WTC11 (cell line): Measurements from ENCODE around the gene GCAT. TPM values are rescaled to one million over a fixed set of nuclear protein-coding genes. Genes with fewer than 3 reads are reported as not detected.

Experiments used
- ATAC-seq: fragments of 200-7000 bp; cut with Tn5 transposase; 2 replicates; pipeline ENCODE4 v1.10.0; 2021; ENCODE audit warnings: mild to moderate bottlenecking, moderate library complexity
- CTCF ChIA-PET: fragments of 300-600 bp; sonication (Branson Sonifier 250); formaldehyde crosslinking; loops from one replicate; lab custom pipeline; 2021; ENCODE audit warnings: antibody characterized with exemption; lab: Charles Lee
- POLR2A ChIA-PET: fragments of 350-600 bp; sonication (Branson Sonifier 250); formaldehyde crosslinking; loops from one replicate; lab custom pipeline; 2021; ENCODE audit warnings: antibody characterized with exemption; lab: Charles Lee
- DNase-seq: peaks from one replicate; pipeline ENCODE4 v3.0.0; 2021; ENCODE audit warnings: low spot score
- H3K27ac Mint-ChIP-seq: 2 replicates; pipeline ENCODE4 v1.8.0; 2021; ENCODE audit warnings: mixed read lengths
- H3K27me3 Mint-ChIP-seq: 2 replicates; pipeline ENCODE4 v1.8.0; 2021; ENCODE audit warnings: low read depth, mild to moderate bottlenecking, moderate library complexity, mixed read lengths
- H3K36me3 Mint-ChIP-seq: 2 replicates; pipeline ENCODE4 v1.8.0; 2021; ENCODE audit warnings: mixed read lengths
- H3K4me1 Mint-ChIP-seq: 2 replicates; pipeline ENCODE4 v1.8.0; 2022; ENCODE audit warnings: mixed read lengths
- H3K4me3 Mint-ChIP-seq: 2 replicates; pipeline ENCODE4 v1.8.0; 2021; ENCODE audit warnings: mild to moderate bottlenecking, moderate library complexity, mixed read lengths
- H3K9me3 Mint-ChIP-seq: 2 replicates; pipeline ENCODE4 v1.8.0; 2021; ENCODE audit warnings: mixed read lengths
- ATF1 ChIP-seq: sonication (generic); formaldehyde crosslinking; IDR thresholded peaks from 2 replicates; pipeline ENCODE4 v1.8.1; 2023; ENCODE audit warnings: mild to moderate bottlenecking, moderate library complexity, missing genetic modification reagents
- CTCF ChIP-seq: fragments of 200-600 bp; IDR thresholded peaks from 2 replicates; pipeline ENCODE4 v1.8.0; 2022; ENCODE audit warnings: antibody characterized with exemption
- ELF4 ChIP-seq: sonication (generic); formaldehyde crosslinking; IDR thresholded peaks from 2 replicates; pipeline ENCODE4 v1.8.1; 2022; ENCODE audit warnings: low read depth, mild to moderate bottlenecking, moderate library complexity, missing genetic modification reagents
- FOXP4 ChIP-seq: sonication (generic); formaldehyde crosslinking; IDR thresholded peaks from 2 replicates; pipeline ENCODE4 v1.8.0; 2022; ENCODE audit warnings: mild to moderate bottlenecking, missing genetic modification reagents
- GABPB1 ChIP-seq: sonication (generic); formaldehyde crosslinking; IDR thresholded peaks from 2 replicates; pipeline ENCODE4 v1.8.1; 2023; ENCODE audit warnings: mild to moderate bottlenecking, missing genetic modification reagents
- HMGA2 ChIP-seq: fragments of 250-450 bp; sonication (Bioruptor Pico); IDR thresholded peaks from 2 replicates; pipeline ENCODE4 v1.4.0; 2021; ENCODE audit warnings: mild to moderate bottlenecking, moderate library complexity
- SMAD3 ChIP-seq: sonication (generic); formaldehyde crosslinking; IDR thresholded peaks from 2 replicates; pipeline ENCODE4 v1.8.0; 2022; ENCODE audit warnings: missing genetic modification reagents, mild to moderate bottlenecking, borderline replicate concordance
- SMAD4 ChIP-seq: sonication (generic); formaldehyde crosslinking; IDR thresholded peaks from 2 replicates; pipeline ENCODE4 v1.8.0; 2022; ENCODE audit warnings: mild to moderate bottlenecking, missing genetic modification reagents
- SOX15 ChIP-seq: fragments of 250-450 bp; sonication (Bioruptor Pico); IDR thresholded peaks from 2 replicates; pipeline ENCODE4 v1.9.0; 2021; ENCODE audit warnings: mild to moderate bottlenecking
- STAT6 ChIP-seq: sonication (generic); formaldehyde crosslinking; conservative IDR thresholded peaks from 2 replicates; pipeline ENCODE4 v1.8.1; 2023; ENCODE audit warnings: mild to moderate bottlenecking, low read depth, missing genetic modification reagents, moderate library complexity
- TEAD4 ChIP-seq: sonication (generic); formaldehyde crosslinking; IDR thresholded peaks from 2 replicates; pipeline ENCODE4 v1.8.0; 2022; ENCODE audit warnings: mild to moderate bottlenecking, missing genetic modification reagents
- ZNF263 ChIP-seq: sonication (generic); formaldehyde crosslinking; IDR thresholded peaks from 2 replicates; pipeline ENCODE4 v1.8.1; 2022; ENCODE audit warnings: low read depth, mild to moderate bottlenecking, moderate library complexity, missing genetic modification reagents
- ZNF416 ChIP-seq: fragments of 250-450 bp; sonication (Bioruptor Pico); IDR thresholded peaks from 2 replicates; pipeline ENCODE4 v1.9.0; 2021; ENCODE audit warnings: mild to moderate bottlenecking, inconsistent platforms
- total RNA-seq: library from RNA; stranded (reverse); gene quantifications from 3 replicates; pipeline ENCODE4 v1.2.3, GENCODE V29; 2021
- TF ChIP-seq, protein P1 (sequence below): sonication (generic); formaldehyde crosslinking; IDR thresholded peaks from 2 replicates; pipeline ENCODE4 v1.8.1; 2023; ENCODE audit warnings: mild to moderate bottlenecking, missing genetic modification reagents, moderate library complexity
- TF ChIP-seq, protein P2 (sequence below): fragments of 250-450 bp; sonication (Bioruptor Pico); IDR thresholded peaks from 2 replicates; pipeline ENCODE4 v1.9.0; 2021; ENCODE audit warnings: moderate library complexity, mild to moderate bottlenecking, inconsistent platforms, borderline replicate concordance

Gene GCAT
- total RNA-seq, 1 experiment from 2014 or later, result 33.0 TPM

DNA sequence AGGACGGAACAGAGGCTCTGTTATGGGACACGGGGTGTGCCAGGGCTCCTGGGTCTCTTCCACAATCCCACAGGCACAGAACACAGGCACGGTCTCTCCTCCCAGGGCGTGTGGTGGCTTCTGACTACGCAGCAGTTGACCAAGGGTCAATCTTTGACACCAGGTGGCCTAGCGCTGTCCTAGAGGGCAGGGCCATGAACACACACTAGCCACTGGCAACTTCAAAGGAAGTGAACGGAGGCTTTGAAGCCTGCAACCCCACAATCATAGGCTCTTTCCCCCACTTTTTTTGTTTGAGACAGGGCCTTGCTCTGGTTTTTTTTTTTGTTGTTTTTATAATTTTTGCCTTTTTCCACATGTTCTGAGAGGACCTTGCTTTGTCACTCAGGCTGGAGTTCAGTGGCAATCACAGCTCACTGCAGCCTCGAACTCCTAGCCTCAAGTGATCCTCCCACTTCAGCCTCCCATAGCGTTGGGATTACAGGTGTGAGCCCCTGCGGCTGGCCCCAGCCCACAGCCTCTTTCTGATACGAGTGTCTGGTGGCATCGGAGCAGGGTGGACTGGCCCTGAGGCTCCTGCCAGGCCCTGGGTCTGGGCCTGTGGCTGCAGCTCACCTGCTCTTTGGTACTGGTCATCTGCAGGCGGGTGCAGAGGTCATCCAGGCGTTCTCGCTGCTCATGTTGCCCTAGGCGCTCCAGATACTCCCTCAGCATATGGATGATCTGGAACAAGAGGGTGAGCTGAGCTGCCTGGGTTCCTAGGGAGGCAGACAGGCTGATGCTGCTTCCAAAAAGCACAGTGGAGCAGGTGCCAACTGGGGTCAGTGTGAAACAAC, 24.5 kb downstream of the GCAT start (continued):
- TF ChIP-seq, protein P1, sequence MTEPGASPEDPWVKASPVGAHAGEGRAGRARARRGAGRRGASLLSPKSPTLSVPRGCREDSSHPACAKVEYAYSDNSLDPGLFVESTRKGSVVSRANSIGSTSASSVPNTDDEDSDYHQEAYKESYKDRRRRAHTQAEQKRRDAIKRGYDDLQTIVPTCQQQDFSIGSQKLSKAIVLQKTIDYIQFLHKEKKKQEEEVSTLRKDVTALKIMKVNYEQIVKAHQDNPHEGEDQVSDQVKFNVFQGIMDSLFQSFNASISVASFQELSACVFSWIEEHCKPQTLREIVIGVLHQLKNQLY (CRISPR knock-in tag), result no peak

DNA sequence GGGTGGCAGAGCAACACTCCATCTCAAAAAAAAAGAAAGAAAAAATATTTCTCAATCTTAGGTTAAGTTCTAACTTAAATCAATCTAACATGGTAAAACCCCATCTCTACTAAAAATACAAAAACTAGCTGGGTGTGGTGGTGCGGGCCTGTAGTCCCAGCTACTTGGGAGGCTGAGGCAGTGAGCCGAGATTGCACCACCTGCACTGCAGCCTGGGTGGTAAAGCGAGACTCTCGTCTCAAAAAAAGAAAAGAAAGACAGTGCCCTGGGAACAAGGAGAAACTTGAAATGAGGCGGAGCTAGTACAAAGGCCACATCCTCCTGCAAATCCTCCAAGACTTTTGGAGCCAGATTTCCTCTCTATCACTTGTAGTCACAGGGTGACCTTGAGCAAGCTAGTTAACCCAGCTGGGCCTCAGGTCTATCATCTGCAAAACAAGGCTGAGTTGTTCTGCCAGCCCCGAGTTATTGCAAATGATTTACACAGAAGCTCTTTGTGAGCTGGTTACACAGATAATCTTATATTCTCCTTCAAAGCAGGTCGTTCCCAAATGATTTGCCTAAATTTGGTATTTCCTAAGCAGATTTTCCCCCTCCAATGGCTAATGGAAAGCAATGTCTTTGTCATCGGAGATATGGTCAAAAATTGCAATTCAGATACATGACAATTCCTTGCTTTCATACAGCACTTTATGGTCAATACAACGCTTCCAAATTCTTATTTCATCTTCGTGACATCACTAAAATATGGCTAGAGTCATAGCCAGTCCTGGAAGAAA, 34.5 kb downstream of the GCAT start:
- Mint-ChIP-seq H3K27ac (peak overlapping the region; percentile 26; the same call in 1 of the 2 replicates), H3K4me1 (peaks cover 11% of the 10 kb centered on the region), H3K4me3 (peak overlapping the region; percentile 62), H3K9me3 (peaks cover 5% of the 10 kb centered on the region; the same call in 1 of the 2 replicates), H3K36me3 (peaks cover 15% of the 10 kb centered on the region)
- no peak for DNase-seq
- ChIA-PET POLR2A (no interaction called here), CTCF (interaction anchor here (0.5 to 3.4 kb wide), 3 partner anchors 17 to 81 kb away, joined by 4 to 42 read pairs (median 4); no protein-coding TSS in a partner anchor)
- TF ChIP-seq GABPB1 (CRISPR knock-in tag), result 0 out of 2 replicates have a peak, but pooled peaks have one; percentile 15
- TF ChIP-seq CTCF, result no peak
- TF ChIP-seq, all 79 proteins: peak for 1
- ATAC-seq, result no peak
- H3K27me3 Mint-ChIP-seq, result no peaks in the 10 kb centered on the region

DNA sequence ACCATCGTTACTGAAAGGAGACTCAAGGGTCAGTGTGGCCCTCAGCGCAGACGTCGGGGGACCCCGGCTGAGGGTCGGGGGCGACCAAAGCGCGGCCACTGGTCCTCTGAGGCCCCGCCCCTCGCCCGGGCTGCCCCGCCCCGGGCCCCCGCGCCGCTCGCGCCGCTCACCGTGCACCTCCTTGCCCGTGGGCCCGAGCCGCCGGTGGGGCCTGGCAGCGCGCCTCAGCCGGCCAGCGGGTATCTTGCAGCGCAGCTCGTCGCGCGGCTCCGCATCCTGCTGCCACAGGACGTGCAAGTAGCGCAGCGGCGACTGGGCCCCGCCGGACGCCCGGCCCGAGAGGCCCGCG, 36.0 kb downstream of the GCAT start:
- H3K4me1 Mint-ChIP-seq, result peaks cover 19% of the 10 kb centered on the region
- H3K27me3 Mint-ChIP-seq, result no peaks in the 10 kb centered on the region
- H3K9me3 Mint-ChIP-seq, result peaks cover 5% of the 10 kb centered on the region; the same call in 1 of the 2 replicates
- peak overlapping the region; percentile 97 for H3K27ac Mint-ChIP-seq
- TF ChIP-seq SOX15 (no peak), FOXP4 (CRISPR knock-in tag) (peak; percentile 49; the same call in 1 of the 2 replicates)
- POLR2A ChIA-PET, result interaction anchor here (0.9 to 1.7 kb wide), 3 partner anchors 36 to 44 kb away, joined by 3 to 5 read pairs (median 5); partner anchors contain the start of gene GCAT
- peak overlapping the region; percentile 92 for H3K4me3 Mint-ChIP-seq
- H3K36me3 Mint-ChIP-seq, result peaks cover 7% of the 10 kb centered on the region
- CTCF ChIA-PET, result interaction anchor here (0.7 to 3.4 kb wide), 14 partner anchors 14 to 282 kb away, joined by 3 to 42 read pairs (median 5); partner anchors contain the start of genes GALR3 and GCAT
- peak; percentile 19 for ATAC-seq
- DNase-seq, result peak; percentile 59

DNA sequence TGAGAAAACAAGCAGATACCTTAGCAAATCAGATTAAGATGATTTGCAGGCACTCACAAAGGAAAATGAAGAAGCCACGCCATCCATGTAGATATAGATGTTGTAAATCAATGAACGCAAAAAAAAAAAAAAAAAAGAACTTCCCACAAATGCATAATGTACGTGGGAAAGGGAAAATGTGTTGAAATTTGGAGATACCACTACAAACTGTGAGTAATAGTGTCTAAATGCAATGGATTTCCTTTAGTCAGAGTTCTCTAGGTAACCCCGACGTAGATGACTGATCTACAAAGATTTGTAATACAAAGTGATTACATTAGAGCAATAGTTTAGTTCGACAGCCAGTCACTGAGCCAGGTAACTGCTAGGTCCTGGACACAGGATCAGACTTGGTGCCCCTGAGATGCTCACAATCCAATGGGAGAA, 37.2 kb downstream of the GCAT start:
- Mint-ChIP-seq H3K27ac (0 out of 2 replicates have a peak overlapping the region, but pooled peaks have one; percentile 53), H3K9me3 (peaks cover 5% of the 10 kb centered on the region; the same call in 1 of the 2 replicates), H3K4me3 (peak overlapping the region; percentile 74), H3K27me3 (no peaks in the 10 kb centered on the region), H3K36me3 (peaks cover 1% of the 10 kb centered on the region; the same call in 1 of the 2 replicates), H3K4me1 (peaks cover 22% of the 10 kb centered on the region)
- ChIA-PET POLR2A (interaction anchor here (1.1 to 1.7 kb wide), 2 partner anchors 37 to 40 kb away, joined by 5 read pairs; partner anchors contain the start of gene GCAT), CTCF (interaction anchor here (1.0 to 3.4 kb wide), 9 partner anchors 18 to 238 kb away, joined by 3 to 42 read pairs (median 5); partner anchors contain the start of gene GCAT)
- ATAC-seq (no peak), DNase-seq (no peak)
- TF ChIP-seq STAT6 (CRISPR knock-in tag), result no peak
- no peak for TF ChIP-seq ZNF263 (CRISPR knock-in tag)
- no peak for TF ChIP-seq ELF4
- no peak for TF ChIP-seq HMGA2 (CRISPR knock-in tag)
- TF ChIP-seq ATF1 (CRISPR knock-in tag), result no peak
- no peak for TF ChIP-seq TEAD4 (CRISPR knock-in tag)
- TF ChIP-seq, protein P2, sequence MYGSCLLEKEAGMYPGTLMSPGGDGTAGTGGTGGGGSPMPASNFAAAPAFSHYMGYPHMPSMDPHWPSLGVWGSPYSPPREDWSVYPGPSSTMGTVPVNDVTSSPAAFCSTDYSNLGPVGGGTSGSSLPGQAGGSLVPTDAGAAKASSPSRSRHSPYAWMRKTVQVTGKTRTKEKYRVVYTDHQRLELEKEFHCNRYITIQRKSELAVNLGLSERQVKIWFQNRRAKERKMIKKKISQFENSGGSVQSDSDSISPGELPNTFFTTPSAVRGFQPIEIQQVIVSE, result no peak
- TF ChIP-seq SMAD4 (CRISPR knock-in tag), result no peak
- TF ChIP-seq SMAD3, result no peak
- TF ChIP-seq ZNF416 (CRISPR knock-in tag), result no peak
